ENCODE data around the gene PTPRN2. TPM values are rescaled to one million over a fixed set of nuclear protein-coding genes. Genes with fewer than 3 reads are reported as not detected.

PTPRN2 gene
- total RNA-seq, 1 donor from 2014 or later, result 15.4 TPM

GRCh38 chr7:158236400-158236799 lies 351.2 kb downstream of the PTPRN2 start:
- Mint-ChIP-seq H3K4me1 (ENCODE audit: unreplicated experiment) (no peaks in the 10 kb centered on the region), H3K27ac (no peak overlapping the region), H3K4me3 (no peak overlapping the region), H3K36me3 (no peaks in the 10 kb centered on the region), H3K27me3 (no peaks in the 10 kb centered on the region), H3K9me3 (no peaks in the 10 kb centered on the region)
- no peak for DNase-seq (ENCODE audit: extremely low spot score, unreplicated experiment)
- TF ChIP-seq CTCF (conservative IDR thresholded peaks at IDR 0.05), result no peak

DNA sequence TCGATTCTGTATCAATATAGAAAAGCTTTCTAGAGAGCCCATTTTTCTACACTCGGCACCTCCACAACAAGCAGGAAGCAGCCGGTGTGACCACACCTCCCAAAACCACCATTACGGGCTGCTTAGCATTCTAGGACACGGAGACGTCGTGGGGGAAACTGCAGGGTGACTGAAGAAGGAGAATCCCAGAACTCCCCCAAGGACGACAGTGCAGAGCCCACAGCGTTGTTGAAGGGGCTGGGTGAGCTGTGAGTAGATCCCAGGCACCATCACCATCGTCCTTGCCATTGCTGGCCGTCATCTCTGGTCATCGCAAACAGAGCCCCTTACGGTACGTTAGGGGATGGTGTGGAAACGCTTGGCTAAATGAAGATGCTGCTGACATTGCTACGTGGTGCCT lies 351.8 kb downstream of the PTPRN2 start:
- Mint-ChIP-seq H3K27ac (no peak overlapping the region), H3K36me3 (no peaks in the 10 kb centered on the region), H3K9me3 (no peaks in the 10 kb centered on the region), H3K4me3 (no peak overlapping the region), H3K27me3 (no peaks in the 10 kb centered on the region), H3K4me1 (ENCODE audit: unreplicated experiment) (no peaks in the 10 kb centered on the region)
- no peak for TF ChIP-seq CTCF (conservative IDR thresholded peaks at IDR 0.05)
- DNase-seq (ENCODE audit: extremely low spot score, unreplicated experiment), result no peak

DNA sequence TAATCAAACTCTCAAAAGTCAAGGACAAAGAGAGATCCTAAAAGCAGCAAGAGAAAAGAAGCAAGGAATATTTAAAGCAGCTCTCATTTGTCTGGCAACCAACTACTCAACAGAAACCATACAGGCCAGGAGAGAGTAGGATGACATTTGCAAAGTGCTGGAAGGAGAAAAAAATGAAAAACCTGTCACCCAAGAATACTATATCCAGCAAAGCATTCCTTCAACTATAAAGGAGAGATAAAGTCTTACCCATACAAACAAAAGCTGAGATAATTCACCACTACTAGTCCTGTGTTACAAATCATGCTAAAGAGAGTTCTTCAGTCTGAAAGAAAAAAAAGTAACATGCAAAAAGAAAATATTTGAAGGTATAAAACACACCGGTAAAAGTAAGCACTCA lies 357.7 kb downstream of the PTPRN2 start:
- H3K27ac Mint-ChIP-seq, result no peak overlapping the region

GRCh38 chr7:158228986-158229385 lies 358.6 kb downstream of the PTPRN2 start:
- no peak overlapping the region for H3K27ac Mint-ChIP-seq
- H3K9me3 Mint-ChIP-seq, result peaks cover 7% of the 10 kb centered on the region
- no peaks in the 10 kb centered on the region for H3K4me1 Mint-ChIP-seq (ENCODE audit: unreplicated experiment)
- TF ChIP-seq CTCF (conservative IDR thresholded peaks at IDR 0.05), result peak; percentile 52
- no peaks in the 10 kb centered on the region for H3K36me3 Mint-ChIP-seq
- DNase-seq (ENCODE audit: extremely low spot score, unreplicated experiment), result no peak
- H3K27me3 Mint-ChIP-seq, result peaks cover 8% of the 10 kb centered on the region
- H3K4me3 Mint-ChIP-seq, result no peak overlapping the region

More for the DNA sequence above, 357.7 kb downstream of the PTPRN2 start:
- Mint-ChIP-seq H3K9me3 (peaks cover 7% of the 10 kb centered on the region), H3K4me1 (ENCODE audit: unreplicated experiment) (no peaks in the 10 kb centered on the region), H3K36me3 (no peaks in the 10 kb centered on the region), H3K27me3 (peaks cover 8% of the 10 kb centered on the region), H3K4me3 (no peak overlapping the region)
- TF ChIP-seq CTCF (conservative IDR thresholded peaks at IDR 0.05), result no peak
- DNase-seq (ENCODE audit: extremely low spot score, unreplicated experiment), result no peak

- Mint-ChIP-seq H3K4me1 (ENCODE audit: unreplicated experiment) (no peaks in the 10 kb centered on the region), H3K4me3 (no peak overlapping the region)
Observed at GRCh38 chr7:158228131-158228530, 359.5 kb downstream of the PTPRN2 start.

More at GRCh38 chr7:158228131-158228530, 359.5 kb downstream of the PTPRN2 start:
- DNase-seq (ENCODE audit: extremely low spot score, unreplicated experiment), result no peak
- H3K9me3 Mint-ChIP-seq, result peaks cover 7% of the 10 kb centered on the region
- H3K27ac Mint-ChIP-seq, result no peak overlapping the region
- peaks cover 8% of the 10 kb centered on the region for H3K27me3 Mint-ChIP-seq
- H3K36me3 Mint-ChIP-seq, result no peaks in the 10 kb centered on the region
- TF ChIP-seq CTCF (conservative IDR thresholded peaks at IDR 0.05), result peak; percentile 37

Data from type B pancreatic cell (in vitro differentiated cells).